HepG2 (cell line): ENCODE results near the gene TPTE2. TPM values are rescaled to one million over a fixed set of nuclear protein-coding genes. Genes with fewer than 3 reads are reported as not detected.

Experiments
- BHLHE40 ChIP-seq: IDR thresholded peaks from 2 replicates; pipeline ENCODE4 v1.6.1; 2011; ENCODE audit warnings: low read length, improper control_type of control experiment
- CC2D1A ChIP-seq: sonication (generic); formaldehyde crosslinking; IDR thresholded peaks from 2 replicates; pipeline ENCODE4 v1.8.1; 2023; ENCODE audit warnings: mild to moderate bottlenecking, missing genetic modification reagents
- HDAC2 ChIP-seq: sonication (generic); formaldehyde crosslinking; IDR thresholded peaks from 2 replicates; pipeline ENCODE4 v1.4.0; 2020; ENCODE audit warnings: missing genetic modification reagents
- IRF1 ChIP-seq: sonication (generic); formaldehyde crosslinking; IDR thresholded peaks from 2 replicates; pipeline ENCODE4 v1.4.0; 2020; ENCODE audit warnings: low read depth, mild to moderate bottlenecking, missing genetic modification reagents
- MED8 ChIP-seq: sonication (generic); formaldehyde crosslinking; IDR thresholded peaks from 2 replicates; pipeline ENCODE4 v1.8.1; 2023; ENCODE audit warnings: mild to moderate bottlenecking, missing genetic modification reagents; ENCODE audit not compliant: insufficient replicate concordance
- NCOA5 ChIP-seq: sonication (generic); formaldehyde crosslinking; IDR thresholded peaks from 2 replicates; pipeline ENCODE4 v1.4.0; 2020; ENCODE audit warnings: missing genetic modification reagents
- NR2F6 ChIP-seq, 2 experiments: IDR thresholded peaks; 2 replicates each; pipeline ENCODE4 v1.6.1; 2016; ENCODE audit warnings: antibody characterized with exemption in 1 of 2, mild to moderate bottlenecking in 1 of 2
- PTBP1 ChIP-seq: fragments of 200-400 bp; formaldehyde crosslinking; IDR thresholded peaks from 2 replicates; pipeline ENCODE4 v1.6.1; 2018; ENCODE audit warnings: low read length, low read depth; ENCODE audit not compliant: poor library complexity, severe bottlenecking
- RFX3 ChIP-seq: IDR thresholded peaks from 2 replicates; pipeline ENCODE4 v1.6.1; 2016; ENCODE audit warnings: missing biosample characterization, missing genetic modification reagents
- ZNF207 ChIP-seq: fragments of 450-650 bp; IDR thresholded peaks from 2 replicates; pipeline ENCODE4 v1.6.1; 2016; ENCODE audit warnings: antibody characterized with exemption, borderline replicate concordance
- ZNF260 ChIP-seq: sonication (generic); formaldehyde crosslinking; IDR thresholded peaks from 2 replicates; pipeline ENCODE4 v1.4.0; 2020; ENCODE audit warnings: missing genetic modification reagents, low read depth, mild to moderate bottlenecking, borderline replicate concordance
- ZNF749 ChIP-seq: sonication (generic); formaldehyde crosslinking; IDR thresholded peaks from 2 replicates; pipeline ENCODE4 v1.8.0; 2022; ENCODE audit warnings: mild to moderate bottlenecking, missing genetic modification reagents, moderate library complexity, borderline replicate concordance
- polyA plus RNA-seq, 8 experiments: library from polyadenylated mRNA; depleted of rRNA in 3 of 8; stranded (reverse) in 7 of 8; unstranded in 1 of 8; fragments of >200 nt; fragmentation: Illumina TruSeq in 4 of 8; extraction: Trizol in 4 of 8; gene quantifications; 2 replicates each; pipeline versions ENCODE4 v1.2.1 to v1.2.3, GENCODE V29; 2011 to 2016; ENCODE audit warnings: low read depth in 4 of 8, missing spikeins in 1 of 8, mixed read lengths in 1 of 8; ENCODE audit not compliant: insufficient read depth in 1 of 8
- total RNA-seq, 5 experiments: library from RNA; depleted of rRNA; stranded (reverse); fragments of >200 nt; fragmentation: Illumina TruSeq; extraction: Trizol; gene quantifications; 2 replicates each; pipeline ENCODE4 v1.2.3, GENCODE V29; 2016; ENCODE audit warnings: low read depth in 1 of 5
- TF ChIP-seq, protein P1 (sequence below): sonication (generic); formaldehyde crosslinking; IDR thresholded peaks from 2 replicates; pipeline ENCODE4 v1.5.0; 2020; ENCODE audit warnings: mild to moderate bottlenecking, missing genetic modification reagents
- TF ChIP-seq, protein P2 (sequence below): sonication (generic); formaldehyde crosslinking; IDR thresholded peaks from 2 replicates; pipeline ENCODE4 v1.8.0; 2022; ENCODE audit warnings: missing genetic modification reagents, mild to moderate bottlenecking, moderate library complexity, borderline replicate concordance
- TF ChIP-seq, protein P3 (sequence below): sonication (generic); formaldehyde crosslinking; IDR thresholded peaks from 2 replicates; pipeline ENCODE4 v1.4.0; 2020; ENCODE audit warnings: missing genetic modification reagents
- TF ChIP-seq, protein P4 (sequence below): sonication (generic); formaldehyde crosslinking; IDR thresholded peaks from 2 replicates; pipeline ENCODE4 v1.4.0; 2020; ENCODE audit warnings: missing genetic modification reagents, low read depth, mild to moderate bottlenecking, borderline replicate concordance
- TF ChIP-seq, protein P5 (sequence below): sonication (generic); formaldehyde crosslinking; IDR thresholded peaks from 2 replicates; pipeline ENCODE4 v1.9.0; 2022; ENCODE audit warnings: missing genetic modification reagents, mild to moderate bottlenecking, borderline replicate concordance
- TF ChIP-seq, protein P6 (sequence below): IDR thresholded peaks from 2 replicates; pipeline ENCODE4 v1.6.1; 2016

TPTE2 gene
- total and polyA plus RNA-seq, 2 of the 13 experiments (the other 11 are each of a cell fraction or from before 2014, with no cell fraction given): 0.07 TPM; not detected in 1

DNA sequence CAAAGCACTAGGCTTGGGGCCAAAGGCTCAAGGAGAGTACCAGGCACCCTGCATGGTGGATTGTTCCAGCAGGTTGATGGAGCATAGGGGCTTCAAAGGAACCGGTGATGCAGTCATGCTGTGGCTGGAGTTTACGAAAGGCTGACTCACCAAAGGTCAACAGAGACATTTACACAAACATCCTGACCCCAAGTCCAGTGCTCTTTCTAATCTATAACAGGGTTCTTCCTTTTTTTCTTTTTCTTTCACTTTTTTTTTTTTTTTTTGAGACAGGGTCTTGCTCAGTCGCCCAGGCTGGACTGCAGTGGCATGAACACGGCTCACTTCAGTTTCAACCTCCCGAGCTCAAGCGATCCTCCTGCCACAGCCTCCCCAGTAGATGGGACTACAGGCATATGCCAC is 35.6 kb upstream of the TPTE2 start (continued):
- TF ChIP-seq ZNF749 (CRISPR knock-in tag): no peak
- TF ChIP-seq, protein P1, sequence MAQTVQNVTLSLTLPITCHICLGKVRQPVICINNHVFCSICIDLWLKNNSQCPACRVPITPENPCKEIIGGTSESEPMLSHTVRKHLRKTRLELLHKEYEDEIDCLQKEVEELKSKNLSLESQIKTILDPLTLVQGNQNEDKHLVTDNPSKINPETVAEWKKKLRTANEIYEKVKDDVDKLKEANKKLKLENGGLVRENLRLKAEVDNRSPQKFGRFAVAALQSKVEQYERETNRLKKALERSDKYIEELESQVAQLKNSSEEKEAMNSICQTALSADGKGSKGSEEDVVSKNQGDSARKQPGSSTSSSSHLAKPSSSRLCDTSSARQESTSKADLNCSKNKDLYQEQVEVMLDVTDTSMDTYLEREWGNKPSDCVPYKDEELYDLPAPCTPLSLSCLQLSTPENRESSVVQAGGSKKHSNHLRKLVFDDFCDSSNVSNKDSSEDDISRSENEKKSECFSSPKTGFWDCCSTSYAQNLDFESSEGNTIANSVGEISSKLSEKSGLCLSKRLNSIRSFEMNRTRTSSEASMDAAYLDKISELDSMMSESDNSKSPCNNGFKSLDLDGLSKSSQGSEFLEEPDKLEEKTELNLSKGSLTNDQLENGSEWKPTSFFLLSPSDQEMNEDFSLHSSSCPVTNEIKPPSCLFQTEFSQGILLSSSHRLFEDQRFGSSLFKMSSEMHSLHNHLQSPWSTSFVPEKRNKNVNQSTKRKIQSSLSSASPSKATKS (CRISPR knock-in tag): no peak
- TF ChIP-seq RFX3 (CRISPR knock-in tag): no peak
- TF ChIP-seq MED8: no peak
- peak; percentile 93 for TF ChIP-seq HDAC2 (CRISPR knock-in tag)
- peak; percentile 94 for TF ChIP-seq NR2F6 (IDR thresholded peaks at IDR 0.05)
- peak; percentile 92 for TF ChIP-seq NR2F6 (CRISPR knock-in tag; IDR thresholded peaks at IDR 0.05)
- TF ChIP-seq, protein P2, sequence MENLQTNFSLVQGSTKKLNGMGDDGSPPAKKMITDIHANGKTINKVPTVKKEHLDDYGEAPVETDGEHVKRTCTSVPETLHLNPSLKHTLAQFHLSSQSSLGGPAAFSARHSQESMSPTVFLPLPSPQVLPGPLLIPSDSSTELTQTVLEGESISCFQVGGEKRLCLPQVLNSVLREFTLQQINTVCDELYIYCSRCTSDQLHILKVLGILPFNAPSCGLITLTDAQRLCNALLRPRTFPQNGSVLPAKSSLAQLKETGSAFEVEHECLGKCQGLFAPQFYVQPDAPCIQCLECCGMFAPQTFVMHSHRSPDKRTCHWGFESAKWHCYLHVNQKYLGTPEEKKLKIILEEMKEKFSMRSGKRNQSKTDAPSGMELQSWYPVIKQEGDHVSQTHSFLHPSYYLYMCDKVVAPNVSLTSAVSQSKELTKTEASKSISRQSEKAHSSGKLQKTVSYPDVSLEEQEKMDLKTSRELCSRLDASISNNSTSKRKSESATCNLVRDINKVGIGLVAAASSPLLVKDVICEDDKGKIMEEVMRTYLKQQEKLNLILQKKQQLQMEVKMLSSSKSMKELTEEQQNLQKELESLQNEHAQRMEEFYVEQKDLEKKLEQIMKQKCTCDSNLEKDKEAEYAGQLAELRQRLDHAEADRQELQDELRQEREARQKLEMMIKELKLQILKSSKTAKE (CRISPR knock-in tag): 0 out of 2 replicates have a peak, but pooled peaks have one; percentile 22
- TF ChIP-seq NCOA5: no peak
- TF ChIP-seq BHLHE40: peak; percentile 66
- TF ChIP-seq, protein P3, sequence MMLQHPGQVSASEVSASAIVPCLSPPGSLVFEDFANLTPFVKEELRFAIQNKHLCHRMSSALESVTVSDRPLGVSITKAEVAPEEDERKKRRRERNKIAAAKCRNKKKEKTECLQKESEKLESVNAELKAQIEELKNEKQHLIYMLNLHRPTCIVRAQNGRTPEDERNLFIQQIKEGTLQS (CRISPR knock-in tag): peak; percentile 100
- TF ChIP-seq IRF1: no peak
- TF ChIP-seq, protein P4, sequence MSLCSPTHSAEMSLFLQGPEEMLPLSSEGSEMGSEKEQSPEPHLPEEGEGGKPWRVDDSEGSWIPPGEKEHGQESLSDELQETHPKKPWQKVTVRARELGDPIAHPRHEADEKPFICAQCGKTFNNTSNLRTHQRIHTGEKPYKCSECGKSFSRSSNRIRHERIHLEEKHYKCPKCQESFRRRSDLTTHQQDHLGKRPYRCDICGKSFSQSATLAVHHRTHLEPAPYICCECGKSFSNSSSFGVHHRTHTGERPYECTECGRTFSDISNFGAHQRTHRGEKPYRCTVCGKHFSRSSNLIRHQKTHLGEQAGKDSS (CRISPR knock-in tag): peak; percentile 100
- TF ChIP-seq, protein P5, sequence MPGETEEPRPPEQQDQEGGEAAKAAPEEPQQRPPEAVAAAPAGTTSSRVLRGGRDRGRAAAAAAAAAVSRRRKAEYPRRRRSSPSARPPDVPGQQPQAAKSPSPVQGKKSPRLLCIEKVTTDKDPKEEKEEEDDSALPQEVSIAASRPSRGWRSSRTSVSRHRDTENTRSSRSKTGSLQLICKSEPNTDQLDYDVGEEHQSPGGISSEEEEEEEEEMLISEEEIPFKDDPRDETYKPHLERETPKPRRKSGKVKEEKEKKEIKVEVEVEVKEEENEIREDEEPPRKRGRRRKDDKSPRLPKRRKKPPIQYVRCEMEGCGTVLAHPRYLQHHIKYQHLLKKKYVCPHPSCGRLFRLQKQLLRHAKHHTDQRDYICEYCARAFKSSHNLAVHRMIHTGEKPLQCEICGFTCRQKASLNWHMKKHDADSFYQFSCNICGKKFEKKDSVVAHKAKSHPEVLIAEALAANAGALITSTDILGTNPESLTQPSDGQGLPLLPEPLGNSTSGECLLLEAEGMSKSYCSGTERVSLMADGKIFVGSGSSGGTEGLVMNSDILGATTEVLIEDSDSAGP (CRISPR knock-in tag): no peak
- TF ChIP-seq CC2D1A (CRISPR knock-in tag): no peak
- TF ChIP-seq PTBP1: no peak
- TF ChIP-seq, protein P6, sequence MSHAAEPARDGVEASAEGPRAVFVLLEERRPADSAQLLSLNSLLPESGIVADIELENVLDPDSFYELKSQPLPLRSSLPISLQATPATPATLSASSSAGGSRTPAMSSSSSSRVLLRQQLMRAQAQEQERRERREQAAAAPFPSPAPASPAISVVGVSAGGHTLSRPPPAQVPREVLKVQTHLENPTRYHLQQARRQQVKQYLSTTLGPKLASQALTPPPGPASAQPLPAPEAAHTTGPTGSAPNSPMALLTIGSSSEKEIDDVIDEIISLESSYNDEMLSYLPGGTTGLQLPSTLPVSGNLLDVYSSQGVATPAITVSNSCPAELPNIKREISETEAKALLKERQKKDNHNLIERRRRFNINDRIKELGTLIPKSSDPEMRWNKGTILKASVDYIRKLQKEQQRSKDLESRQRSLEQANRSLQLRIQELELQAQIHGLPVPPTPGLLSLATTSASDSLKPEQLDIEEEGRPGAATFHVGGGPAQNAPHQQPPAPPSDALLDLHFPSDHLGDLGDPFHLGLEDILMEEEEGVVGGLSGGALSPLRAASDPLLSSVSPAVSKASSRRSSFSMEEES (CRISPR knock-in tag): peak; percentile 74; the same call in 1 of the 2 replicates
- TF ChIP-seq ZNF207: no peak
- TF ChIP-seq ZNF260 (CRISPR knock-in tag): no peak
